ENCODE data around the gene MS4A4E.

- TF ChIP-seq GABPA (IDR thresholded peaks at IDR 0.05; ENCODE audit: borderline replicate concordance, insufficient read depth, low read length) (no peak), USF2 (IDR thresholded peaks at IDR 0.05; ENCODE audit: low read length) (no peak), POLR2AphosphoS5 (IDR thresholded peaks at IDR 0.05; ENCODE audit: low read depth, low read length) (no peak)
These were observed 72.4 kb downstream of the MS4A4E start for GRCh38 chr11:60170566-60170965.
